Measurements from ENCODE around the gene PLXNC1. TPM values are rescaled to one million over a fixed set of nuclear protein-coding genes. Genes with fewer than 3 reads are reported as not detected.

The PLXNC1 gene
- total RNA-seq (ENCODE audit: low replicate concordance), result 1.1 and 19.5 TPM in 2 replicates

GRCh38 chr12:94147991-94148738 is at the start of gene PLXNC1:
Gene PLXNC1, plus strand, starts transcription at chr12:94148577. Its CDS starts 395 bp downstream, at chr12:94148972.

Measured in smooth muscle cell of the coronary artery (primary cell).